Testis (tissue), 2 donors: ENCODE data around the gene PITPNM3.

Experiments used
- POLR2A ChIP-seq: fragments of 450-650 bp; IDR thresholded peaks from one replicate; pipeline ENCODE4 v1.6.1; 2017; ENCODE audit warnings: antibody characterized with exemption, mild to moderate bottlenecking, moderate library complexity
- TF ChIP-seq, protein P1 (sequence below), 3 experiments: fragments of 450-650 bp in 2 of 3; fragments of 200-600 bp in 1 of 3; sonication (generic) in 1 of 3; IDR thresholded peaks; one replicate each; pipeline ENCODE4 v1.5.1; 2016 to 2019; ENCODE audit warnings: antibody characterized with exemption in 3 of 3, mild to moderate bottlenecking in 2 of 3, moderate library complexity in 1 of 3

DNA sequence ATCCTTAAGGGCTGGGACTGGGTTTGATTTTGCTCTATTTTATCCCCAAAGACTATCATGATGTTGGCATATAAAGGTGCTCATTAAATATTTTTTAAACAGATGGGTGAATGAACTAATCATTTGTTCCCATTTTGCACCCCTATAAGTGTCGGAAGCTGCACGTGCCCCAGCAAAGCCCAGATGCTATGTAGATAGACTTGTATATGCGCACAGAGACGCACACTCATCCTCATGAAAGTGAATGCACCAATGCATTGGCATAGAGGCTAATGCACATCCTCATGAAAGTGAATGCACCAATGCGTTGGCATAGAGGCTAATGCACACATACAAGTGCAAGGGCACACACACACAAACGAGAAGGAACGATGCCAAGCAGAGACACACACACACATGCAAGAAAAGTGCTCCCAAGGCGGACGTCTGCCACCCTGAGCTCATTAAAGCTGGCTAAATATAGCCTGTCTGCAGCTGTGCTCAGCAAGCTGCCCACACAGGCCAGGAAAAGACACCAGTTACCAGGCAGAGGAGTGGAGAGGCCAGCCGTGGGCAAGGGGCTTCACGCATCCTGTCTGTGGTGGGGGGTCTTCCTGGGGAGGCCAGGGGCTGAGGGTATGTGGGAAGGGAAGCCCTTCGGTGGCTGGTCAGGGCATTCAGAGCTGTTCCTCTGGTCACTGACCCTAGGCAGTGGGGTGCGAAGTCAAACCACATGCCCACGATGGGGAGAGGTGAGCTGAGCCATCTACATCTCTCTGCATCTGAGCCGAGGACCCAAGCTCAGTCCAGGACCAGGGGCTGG lies 59.5 kb downstream of the PITPNM3 start:
- TF ChIP-seq, protein P1, sequence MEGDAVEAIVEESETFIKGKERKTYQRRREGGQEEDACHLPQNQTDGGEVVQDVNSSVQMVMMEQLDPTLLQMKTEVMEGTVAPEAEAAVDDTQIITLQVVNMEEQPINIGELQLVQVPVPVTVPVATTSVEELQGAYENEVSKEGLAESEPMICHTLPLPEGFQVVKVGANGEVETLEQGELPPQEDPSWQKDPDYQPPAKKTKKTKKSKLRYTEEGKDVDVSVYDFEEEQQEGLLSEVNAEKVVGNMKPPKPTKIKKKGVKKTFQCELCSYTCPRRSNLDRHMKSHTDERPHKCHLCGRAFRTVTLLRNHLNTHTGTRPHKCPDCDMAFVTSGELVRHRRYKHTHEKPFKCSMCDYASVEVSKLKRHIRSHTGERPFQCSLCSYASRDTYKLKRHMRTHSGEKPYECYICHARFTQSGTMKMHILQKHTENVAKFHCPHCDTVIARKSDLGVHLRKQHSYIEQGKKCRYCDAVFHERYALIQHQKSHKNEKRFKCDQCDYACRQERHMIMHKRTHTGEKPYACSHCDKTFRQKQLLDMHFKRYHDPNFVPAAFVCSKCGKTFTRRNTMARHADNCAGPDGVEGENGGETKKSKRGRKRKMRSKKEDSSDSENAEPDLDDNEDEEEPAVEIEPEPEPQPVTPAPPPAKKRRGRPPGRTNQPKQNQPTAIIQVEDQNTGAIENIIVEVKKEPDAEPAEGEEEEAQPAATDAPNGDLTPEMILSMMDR (IDR thresholded peaks at IDR 0.05), result no peak
- no peak for TF ChIP-seq POLR2A
